HG03342 (cell line): ENCODE measurements around the gene TRIM7.
"Not testable (repeated sequence)": the region's sequence is repeated elsewhere in the genome, so short reads cannot be mapped to it uniquely, and the experiment has no call there.

Source experiments
- ATAC-seq: cut with Tn5 transposase; IDR thresholded peaks from one replicate; pipeline ENCODE4 v1.9.1; 2021; ENCODE audit warnings: mild to moderate bottlenecking, moderate library complexity; ENCODE audit not compliant: unreplicated experiment

The TRIM7 gene

GRCh38 chr5:181173420-181174342 is 31.3 kb downstream of the TRIM7 start:
- ATAC-seq = peak; percentile 46

GRCh38 chr5:181173027-181173419 is 32.0 kb downstream of the TRIM7 start:
- ATAC-seq = no peak

GRCh38 chr5:181171782-181172181 is 33.2 kb downstream of the TRIM7 start:
- no peak for ATAC-seq

GRCh38 chr5:181170996-181171395 is 34.0 kb downstream of the TRIM7 start:
- no peak for ATAC-seq

GRCh38 chr5:181170237-181170825 is 34.7 kb downstream of the TRIM7 start:
- ATAC-seq = no peak

- ATAC-seq = peak; percentile 40
Measured at GRCh38 chr5:181169459-181170236, 35.3 kb downstream of the TRIM7 start.

GRCh38 chr5:181168595-181169118 is 36.3 kb downstream of the TRIM7 start:
- no peak for ATAC-seq

- no peak for ATAC-seq
Measured at GRCh38 chr5:181167814-181168488, 37.0 kb downstream of the TRIM7 start.

GRCh38 chr5:181166812-181167733 is 37.9 kb downstream of the TRIM7 start:
- no peak for ATAC-seq

GRCh38 chr5:181164076-181164952 is 40.7 kb downstream of the TRIM7 start:
- no peak for ATAC-seq

GRCh38 chr5:181163487-181164075 is 41.4 kb downstream of the TRIM7 start:
- ATAC-seq = no peak

- no peak for ATAC-seq
Measured at GRCh38 chr5:181161534-181162175, 43.3 kb downstream of the TRIM7 start.

- ATAC-seq = not testable (repeated sequence)
Measured at GRCh38 chr5:181160755-181161533, 44.1 kb downstream of the TRIM7 start.

- peak; percentile 54 for ATAC-seq
Measured at GRCh38 chr5:181160152-181160754, 44.7 kb downstream of the TRIM7 start.

- peak; percentile 70 for ATAC-seq
Measured at GRCh38 chr5:181159286-181160151, 45.5 kb downstream of the TRIM7 start.

- no peak for ATAC-seq
Measured at GRCh38 chr5:181158869-181159268, 46.1 kb downstream of the TRIM7 start.
